ENCODE results near the gene TNS2. TPM values are rescaled to one million over a fixed set of nuclear protein-coding genes. Genes with fewer than 3 reads are reported as not detected.
A peak's percentile ranks its signal among the peaks of the same experiment; 100 is the strongest.

Gene TNS2
- total and polyA plus RNA-seq, 2 of the 13 experiments (the other 11 are each of a cell fraction or from before 2014, with no cell fraction given), result 8.9 to 20.4 TPM

GRCh38 chr12:53048033-53048779 lies 1.7 kb upstream of the TNS2 start (continued):
- TF ChIP-seq, protein P1, sequence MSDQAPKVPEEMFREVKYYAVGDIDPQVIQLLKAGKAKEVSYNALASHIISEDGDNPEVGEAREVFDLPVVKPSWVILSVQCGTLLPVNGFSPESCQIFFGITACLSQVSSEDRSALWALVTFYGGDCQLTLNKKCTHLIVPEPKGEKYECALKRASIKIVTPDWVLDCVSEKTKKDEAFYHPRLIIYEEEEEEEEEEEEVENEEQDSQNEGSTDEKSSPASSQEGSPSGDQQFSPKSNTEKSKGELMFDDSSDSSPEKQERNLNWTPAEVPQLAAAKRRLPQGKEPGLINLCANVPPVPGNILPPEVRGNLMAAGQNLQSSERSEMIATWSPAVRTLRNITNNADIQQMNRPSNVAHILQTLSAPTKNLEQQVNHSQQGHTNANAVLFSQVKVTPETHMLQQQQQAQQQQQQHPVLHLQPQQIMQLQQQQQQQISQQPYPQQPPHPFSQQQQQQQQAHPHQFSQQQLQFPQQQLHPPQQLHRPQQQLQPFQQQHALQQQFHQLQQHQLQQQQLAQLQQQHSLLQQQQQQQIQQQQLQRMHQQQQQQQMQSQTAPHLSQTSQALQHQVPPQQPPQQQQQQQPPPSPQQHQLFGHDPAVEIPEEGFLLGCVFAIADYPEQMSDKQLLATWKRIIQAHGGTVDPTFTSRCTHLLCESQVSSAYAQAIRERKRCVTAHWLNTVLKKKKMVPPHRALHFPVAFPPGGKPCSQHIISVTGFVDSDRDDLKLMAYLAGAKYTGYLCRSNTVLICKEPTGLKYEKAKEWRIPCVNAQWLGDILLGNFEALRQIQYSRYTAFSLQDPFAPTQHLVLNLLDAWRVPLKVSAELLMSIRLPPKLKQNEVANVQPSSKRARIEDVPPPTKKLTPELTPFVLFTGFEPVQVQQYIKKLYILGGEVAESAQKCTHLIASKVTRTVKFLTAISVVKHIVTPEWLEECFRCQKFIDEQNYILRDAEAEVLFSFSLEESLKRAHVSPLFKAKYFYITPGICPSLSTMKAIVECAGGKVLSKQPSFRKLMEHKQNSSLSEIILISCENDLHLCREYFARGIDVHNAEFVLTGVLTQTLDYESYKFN (CRISPR knock-in tag; conservative IDR thresholded peaks at IDR 0.05), result no peak
- TF ChIP-seq TCF12 (IDR thresholded peaks at IDR 0.05) (no peak), TCF12 (CRISPR knock-in tag; IDR thresholded peaks at IDR 0.05) (no peak), NKX3-1 (CRISPR knock-in tag; IDR thresholded peaks at IDR 0.05) (no peak), ARHGAP35 (CRISPR knock-in tag; IDR thresholded peaks at IDR 0.05; ENCODE audit: borderline replicate concordance) (no peak), DMAP1 (CRISPR knock-in tag; IDR thresholded peaks at IDR 0.05) (peak; percentile 43; the same call in 1 of the 2 replicates), PRMT3 (CRISPR knock-in tag; IDR thresholded peaks at IDR 0.05; ENCODE audit: borderline replicate concordance, low read depth) (no peak), CREM (IDR thresholded peaks at IDR 0.05) (no peak), CREM (CRISPR knock-in tag; IDR thresholded peaks at IDR 0.05) (no peak), NFE2L2 (IDR thresholded peaks at IDR 0.05; ENCODE audit: low read length) (no peak), KDM3A (CRISPR knock-in tag; IDR thresholded peaks at IDR 0.05; ENCODE audit: low read depth) (no peak), SRSF1 (optimal IDR thresholded peaks at IDR 0.05; ENCODE audit: low read depth, low read length) (peak; percentile 27), JUN (CRISPR knock-in tag; IDR thresholded peaks at IDR 0.05) (no peak)
- TF ChIP-seq, protein P2, sequence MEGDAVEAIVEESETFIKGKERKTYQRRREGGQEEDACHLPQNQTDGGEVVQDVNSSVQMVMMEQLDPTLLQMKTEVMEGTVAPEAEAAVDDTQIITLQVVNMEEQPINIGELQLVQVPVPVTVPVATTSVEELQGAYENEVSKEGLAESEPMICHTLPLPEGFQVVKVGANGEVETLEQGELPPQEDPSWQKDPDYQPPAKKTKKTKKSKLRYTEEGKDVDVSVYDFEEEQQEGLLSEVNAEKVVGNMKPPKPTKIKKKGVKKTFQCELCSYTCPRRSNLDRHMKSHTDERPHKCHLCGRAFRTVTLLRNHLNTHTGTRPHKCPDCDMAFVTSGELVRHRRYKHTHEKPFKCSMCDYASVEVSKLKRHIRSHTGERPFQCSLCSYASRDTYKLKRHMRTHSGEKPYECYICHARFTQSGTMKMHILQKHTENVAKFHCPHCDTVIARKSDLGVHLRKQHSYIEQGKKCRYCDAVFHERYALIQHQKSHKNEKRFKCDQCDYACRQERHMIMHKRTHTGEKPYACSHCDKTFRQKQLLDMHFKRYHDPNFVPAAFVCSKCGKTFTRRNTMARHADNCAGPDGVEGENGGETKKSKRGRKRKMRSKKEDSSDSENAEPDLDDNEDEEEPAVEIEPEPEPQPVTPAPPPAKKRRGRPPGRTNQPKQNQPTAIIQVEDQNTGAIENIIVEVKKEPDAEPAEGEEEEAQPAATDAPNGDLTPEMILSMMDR (CRISPR knock-in tag; IDR thresholded peaks at IDR 0.05), result peak; percentile 71
- TF ChIP-seq, protein P3, sequence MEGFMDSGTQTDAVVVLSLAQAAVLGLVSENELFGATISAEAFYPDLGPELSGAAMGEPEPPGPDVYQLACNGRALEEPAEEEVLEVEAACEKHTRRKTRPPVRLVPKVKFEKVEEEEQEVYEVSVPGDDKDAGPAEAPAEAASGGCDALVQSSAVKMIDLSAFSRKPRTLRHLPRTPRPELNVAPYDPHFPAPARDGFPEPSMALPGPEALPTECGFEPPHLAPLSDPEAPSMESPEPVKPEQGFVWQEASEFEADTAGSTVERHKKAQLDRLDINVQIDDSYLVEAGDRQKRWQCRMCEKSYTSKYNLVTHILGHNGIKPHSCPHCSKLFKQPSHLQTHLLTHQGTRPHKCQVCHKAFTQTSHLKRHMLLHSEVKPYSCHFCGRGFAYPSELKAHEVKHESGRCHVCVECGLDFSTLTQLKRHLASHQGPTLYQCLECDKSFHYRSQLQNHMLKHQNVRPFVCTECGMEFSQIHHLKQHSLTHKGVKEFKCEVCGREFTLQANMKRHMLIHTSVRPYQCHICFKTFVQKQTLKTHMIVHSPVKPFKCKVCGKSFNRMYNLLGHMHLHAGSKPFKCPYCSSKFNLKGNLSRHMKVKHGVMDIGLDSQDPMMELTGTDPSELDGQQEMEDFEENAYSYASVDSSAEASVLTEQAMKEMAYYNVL (CRISPR knock-in tag; IDR thresholded peaks at IDR 0.05; ENCODE audit: borderline replicate concordance), result no peak
- TF ChIP-seq, protein P4, sequence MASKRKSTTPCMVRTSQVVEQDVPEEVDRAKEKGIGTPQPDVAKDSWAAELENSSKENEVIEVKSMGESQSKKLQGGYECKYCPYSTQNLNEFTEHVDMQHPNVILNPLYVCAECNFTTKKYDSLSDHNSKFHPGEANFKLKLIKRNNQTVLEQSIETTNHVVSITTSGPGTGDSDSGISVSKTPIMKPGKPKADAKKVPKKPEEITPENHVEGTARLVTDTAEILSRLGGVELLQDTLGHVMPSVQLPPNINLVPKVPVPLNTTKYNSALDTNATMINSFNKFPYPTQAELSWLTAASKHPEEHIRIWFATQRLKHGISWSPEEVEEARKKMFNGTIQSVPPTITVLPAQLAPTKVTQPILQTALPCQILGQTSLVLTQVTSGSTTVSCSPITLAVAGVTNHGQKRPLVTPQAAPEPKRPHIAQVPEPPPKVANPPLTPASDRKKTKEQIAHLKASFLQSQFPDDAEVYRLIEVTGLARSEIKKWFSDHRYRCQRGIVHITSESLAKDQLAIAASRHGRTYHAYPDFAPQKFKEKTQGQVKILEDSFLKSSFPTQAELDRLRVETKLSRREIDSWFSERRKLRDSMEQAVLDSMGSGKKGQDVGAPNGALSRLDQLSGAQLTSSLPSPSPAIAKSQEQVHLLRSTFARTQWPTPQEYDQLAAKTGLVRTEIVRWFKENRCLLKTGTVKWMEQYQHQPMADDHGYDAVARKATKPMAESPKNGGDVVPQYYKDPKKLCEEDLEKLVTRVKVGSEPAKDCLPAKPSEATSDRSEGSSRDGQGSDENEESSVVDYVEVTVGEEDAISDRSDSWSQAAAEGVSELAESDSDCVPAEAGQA (IDR thresholded peaks at IDR 0.05; ENCODE audit: low read depth), result no peak
- TF ChIP-seq, protein P4 (CRISPR knock-in tag; IDR thresholded peaks at IDR 0.05; ENCODE audit: borderline replicate concordance), result no peak

All from HepG2 (cell line).